Measurements from ENCODE around the gene NGLY1.

DNA sequence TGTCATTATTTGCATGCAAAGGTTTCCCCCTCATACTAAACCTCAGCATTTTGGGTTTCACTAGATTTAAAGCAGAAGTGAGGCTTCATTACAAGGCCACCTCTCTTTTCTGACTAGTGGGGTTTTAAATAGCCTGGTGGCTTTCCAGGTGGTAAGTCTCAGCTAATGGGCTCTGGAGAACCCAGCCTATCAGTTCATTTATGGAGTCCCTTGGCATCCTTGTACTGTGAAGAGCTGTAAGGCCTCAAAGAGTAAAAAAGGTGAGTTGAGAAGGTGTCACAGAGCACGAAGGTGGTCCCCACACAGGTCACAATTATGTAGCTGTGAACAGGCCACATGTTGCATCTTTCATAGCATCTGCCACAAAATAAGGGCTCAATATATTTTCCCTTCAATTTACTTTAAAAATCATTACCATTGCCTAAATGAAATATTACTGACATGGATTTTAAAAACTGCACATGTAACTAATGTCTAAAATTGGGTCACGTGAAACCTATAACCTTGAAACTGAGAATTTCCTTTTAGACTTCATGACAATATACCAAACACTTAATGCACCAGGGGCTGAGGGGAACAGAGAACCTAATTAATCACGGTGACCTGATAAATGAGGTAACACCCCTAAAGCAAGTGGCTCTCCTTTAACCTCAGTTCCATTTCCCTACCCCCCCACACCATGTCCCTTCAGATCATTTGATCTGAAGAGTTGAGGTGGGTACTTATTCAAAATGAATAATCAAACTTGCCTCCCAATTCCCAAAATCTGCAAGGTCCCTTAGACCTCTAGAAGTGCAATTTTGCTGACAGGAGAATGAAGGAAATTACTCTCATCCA is 1.3 kb downstream of the NGLY1 start:
- no peak for TF ChIP-seq RFX5 (IDR thresholded peaks at IDR 0.05; ENCODE audit: low read depth, low read length)
- TF ChIP-seq, protein P1, sequence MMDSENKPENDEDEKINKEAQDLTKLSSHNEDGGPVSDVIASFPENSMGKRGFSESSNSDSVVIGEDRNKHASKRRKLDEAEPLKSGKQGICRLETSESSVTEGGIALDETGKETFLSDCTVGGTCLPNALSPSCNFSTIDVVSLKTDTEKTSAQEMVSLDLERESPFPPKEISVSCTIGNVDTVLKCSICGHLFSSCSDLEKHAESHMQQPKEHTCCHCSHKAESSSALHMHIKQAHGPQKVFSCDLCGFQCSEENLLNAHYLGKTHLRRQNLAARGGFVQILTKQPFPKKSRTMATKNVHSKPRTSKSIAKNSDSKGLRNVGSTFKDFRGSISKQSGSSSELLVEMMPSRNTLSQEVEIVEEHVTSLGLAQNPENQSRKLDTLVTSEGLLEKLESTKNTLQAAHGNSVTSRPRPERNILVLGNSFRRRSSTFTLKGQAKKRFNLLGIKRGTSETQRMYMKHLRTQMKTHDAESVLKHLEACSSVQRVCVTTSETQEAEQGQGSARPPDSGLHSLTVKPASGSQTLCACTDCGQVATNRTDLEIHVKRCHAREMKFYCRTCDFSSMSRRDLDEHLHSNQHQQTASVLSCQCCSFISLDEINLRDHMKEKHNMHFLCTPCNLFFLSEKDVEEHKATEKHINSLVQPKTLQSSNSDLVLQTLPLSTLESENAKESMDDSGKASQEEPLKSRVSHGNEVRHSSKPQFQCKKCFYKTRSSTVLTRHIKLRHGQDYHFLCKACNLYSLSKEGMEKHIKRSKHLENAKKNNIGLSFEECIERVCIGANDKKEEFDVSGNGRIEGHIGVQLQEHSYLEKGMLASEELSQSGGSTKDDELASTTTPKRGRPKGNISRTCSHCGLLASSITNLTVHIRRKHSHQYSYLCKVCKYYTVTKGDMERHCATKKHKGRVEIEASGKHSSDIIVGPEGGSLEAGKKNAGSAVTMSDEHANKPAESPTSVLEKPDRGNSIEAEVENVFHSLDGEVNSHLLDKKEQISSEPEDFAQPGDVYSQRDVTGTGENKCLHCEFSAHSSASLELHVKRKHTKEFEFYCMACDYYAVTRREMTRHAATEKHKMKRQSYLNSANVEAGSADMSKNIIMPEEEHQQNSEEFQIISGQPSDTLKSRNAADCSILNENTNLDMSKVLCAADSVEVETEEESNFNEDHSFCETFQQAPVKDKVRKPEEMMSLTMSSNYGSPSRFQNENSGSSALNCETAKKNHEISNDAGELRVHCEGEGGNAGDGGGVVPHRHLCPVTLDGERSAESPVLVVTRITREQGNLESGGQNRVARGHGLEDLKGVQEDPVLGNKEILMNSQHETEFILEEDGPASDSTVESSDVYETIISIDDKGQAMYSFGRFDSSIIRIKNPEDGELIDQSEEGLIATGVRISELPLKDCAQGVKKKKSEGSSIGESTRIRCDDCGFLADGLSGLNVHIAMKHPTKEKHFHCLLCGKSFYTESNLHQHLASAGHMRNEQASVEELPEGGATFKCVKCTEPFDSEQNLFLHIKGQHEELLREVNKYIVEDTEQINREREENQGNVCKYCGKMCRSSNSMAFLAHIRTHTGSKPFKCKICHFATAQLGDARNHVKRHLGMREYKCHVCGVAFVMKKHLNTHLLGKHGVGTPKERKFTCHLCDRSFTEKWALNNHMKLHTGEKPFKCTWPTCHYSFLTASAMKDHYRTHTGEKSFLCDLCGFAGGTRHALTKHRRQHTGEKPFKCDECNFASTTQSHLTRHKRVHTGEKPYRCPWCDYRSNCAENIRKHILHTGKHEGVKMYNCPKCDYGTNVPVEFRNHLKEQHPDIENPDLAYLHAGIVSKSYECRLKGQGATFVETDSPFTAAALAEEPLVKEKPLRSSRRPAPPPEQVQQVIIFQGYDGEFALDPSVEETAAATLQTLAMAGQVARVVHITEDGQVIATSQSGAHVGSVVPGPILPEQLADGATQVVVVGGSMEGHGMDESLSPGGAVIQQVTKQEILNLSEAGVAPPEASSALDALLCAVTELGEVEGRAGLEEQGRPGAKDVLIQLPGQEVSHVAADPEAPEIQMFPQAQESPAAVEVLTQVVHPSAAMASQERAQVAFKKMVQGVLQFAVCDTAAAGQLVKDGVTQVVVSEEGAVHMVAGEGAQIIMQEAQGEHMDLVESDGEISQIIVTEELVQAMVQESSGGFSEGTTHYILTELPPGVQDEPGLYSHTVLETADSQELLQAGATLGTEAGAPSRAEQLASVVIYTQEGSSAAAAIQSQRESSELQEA (IDR thresholded peaks at IDR 0.05; ENCODE audit: low read depth): no peak
- TF ChIP-seq, protein P2, sequence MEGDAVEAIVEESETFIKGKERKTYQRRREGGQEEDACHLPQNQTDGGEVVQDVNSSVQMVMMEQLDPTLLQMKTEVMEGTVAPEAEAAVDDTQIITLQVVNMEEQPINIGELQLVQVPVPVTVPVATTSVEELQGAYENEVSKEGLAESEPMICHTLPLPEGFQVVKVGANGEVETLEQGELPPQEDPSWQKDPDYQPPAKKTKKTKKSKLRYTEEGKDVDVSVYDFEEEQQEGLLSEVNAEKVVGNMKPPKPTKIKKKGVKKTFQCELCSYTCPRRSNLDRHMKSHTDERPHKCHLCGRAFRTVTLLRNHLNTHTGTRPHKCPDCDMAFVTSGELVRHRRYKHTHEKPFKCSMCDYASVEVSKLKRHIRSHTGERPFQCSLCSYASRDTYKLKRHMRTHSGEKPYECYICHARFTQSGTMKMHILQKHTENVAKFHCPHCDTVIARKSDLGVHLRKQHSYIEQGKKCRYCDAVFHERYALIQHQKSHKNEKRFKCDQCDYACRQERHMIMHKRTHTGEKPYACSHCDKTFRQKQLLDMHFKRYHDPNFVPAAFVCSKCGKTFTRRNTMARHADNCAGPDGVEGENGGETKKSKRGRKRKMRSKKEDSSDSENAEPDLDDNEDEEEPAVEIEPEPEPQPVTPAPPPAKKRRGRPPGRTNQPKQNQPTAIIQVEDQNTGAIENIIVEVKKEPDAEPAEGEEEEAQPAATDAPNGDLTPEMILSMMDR (IDR thresholded peaks at IDR 0.05 in 2 of 3, conservative IDR thresholded peaks at IDR 0.05 in 1 of 3; ENCODE audit: insufficient read depth in 2 of 3, low read depth in 1 of 3, low read length in 3 of 3): no peak
- TF ChIP-seq SRF (CRISPR knock-in tag; IDR thresholded peaks at IDR 0.05): no peak
- TF ChIP-seq PPARD (CRISPR knock-in tag; IDR thresholded peaks at IDR 0.05): no peak
- TF ChIP-seq KAT2B (IDR thresholded peaks at IDR 0.05; ENCODE audit: low read depth, low read length): no peak
- no peak for TF ChIP-seq ZNF140 (CRISPR knock-in tag; IDR thresholded peaks at IDR 0.05)
- no peak for TF ChIP-seq CBX5 (IDR thresholded peaks at IDR 0.05; ENCODE audit: borderline replicate concordance, low read depth)
- no peak for TF ChIP-seq ASH1L (IDR thresholded peaks at IDR 0.05; ENCODE audit: borderline replicate concordance, low read depth, partially characterized antibody)
- no peak for TF ChIP-seq ESRRA (IDR thresholded peaks at IDR 0.05; ENCODE audit: borderline replicate concordance, low read depth)
